ENCODE data around the gene DDX4. TPM values are rescaled to one million over a fixed set of nuclear protein-coding genes. Genes with fewer than 3 reads are reported as not detected.
"Not testable (repeated sequence)": the region's sequence is repeated elsewhere in the genome, so short reads cannot be mapped to it uniquely, and the experiment has no call there.

DDX4 gene
- polyA plus RNA-seq, 3 donors, result not detected

DNA sequence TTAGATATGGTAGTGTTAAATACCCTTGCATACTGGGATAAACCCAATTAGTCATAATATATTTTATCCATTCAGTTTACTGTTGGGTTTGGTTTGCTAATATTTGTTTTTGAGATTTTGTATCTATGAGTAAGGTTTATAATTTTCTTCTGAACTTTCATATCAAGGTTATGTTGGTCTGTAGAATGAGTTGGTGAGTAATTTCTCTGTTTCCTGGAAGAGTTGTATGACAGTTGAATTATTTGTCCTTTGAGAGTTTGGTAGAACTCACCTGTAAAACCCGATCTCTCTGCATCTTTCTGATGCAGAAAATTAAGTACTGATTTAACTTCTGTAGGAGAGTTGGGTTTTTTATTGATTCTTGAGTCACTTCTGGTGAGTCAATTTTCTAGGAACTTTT lies 20.4 kb downstream of the DDX4 start:
- Histone ChIP-seq H3K27ac (ENCODE audit: low read depth in 1 of 2, low read length in 2 of 2) (no peak overlapping the region), H3K4me2 (replicated peaks; ENCODE audit: extremely low read depth, low read length, poor library complexity, severe bottlenecking) (no peak overlapping the region), H3K4me1 (ENCODE audit: control insufficient read depth in 1 of 2, insufficient read depth in 2 of 2, low read length in 2 of 2) (no peaks in the 10 kb centered on the region), H3K36me3 (replicated peaks in 1 of 2; ENCODE audit: control insufficient read depth in 1 of 2, insufficient read depth in 2 of 2, low read length in 2 of 2) (no peaks in the 10 kb centered on the region), H4K20me1 (ENCODE audit: insufficient read depth, low read length) (no peaks in the 10 kb centered on the region), H3K4me3 (replicated peaks in 1 of 3; ENCODE audit: low read depth in 2 of 3, low read length in 3 of 3) (no peak overlapping the region), H3K79me2 (ENCODE audit: insufficient read depth, low read length) (no peaks in the 10 kb centered on the region), H3K9ac (ENCODE audit: insufficient read depth, low read length, poor library complexity, severe bottlenecking) (no peak overlapping the region), H3K27me3 (ENCODE audit: control insufficient read depth in 2 of 2, insufficient read depth in 2 of 2, low read length in 2 of 2) (peaks cover 0 to 2% of the 10 kb centered on the region in 2 donors), H2AFZ (ENCODE audit: insufficient read depth, low read depth, low read length, poor library complexity, severe bottlenecking) (no peak overlapping the region), H3K9me3 (replicated peaks in 1 of 2; ENCODE audit: control insufficient read depth in 1 of 2, insufficient read depth in 1 of 2, low read length in 2 of 2) (no peaks in the 10 kb centered on the region)
- no peak for DNase-seq
- Mint-ChIP-seq H3K4me3 (no peak overlapping the region), H3K36me3 (no peaks in the 10 kb centered on the region), H3K4me1 (no peaks in the 10 kb centered on the region), H3K27me3 (ENCODE audit: low read depth in 3 of 3) (peaks cover 0 to 3% (median 1%) of the 10 kb centered on the region in 3 donors), H3K27ac (peak overlapping the region in 1 of 7 donors; percentile 12), H3K9me3 (no peaks in the 10 kb centered on the region)
- no peak for TF ChIP-seq CTCF (IDR thresholded peaks at IDR 0.05)
- WGBS (ENCODE audit: insufficient coverage), result no CpG with 5 or more reads among the region's 1 CpG
- intact Hi-C loops (cut with micrococcal nuclease), result no loop called here

DNA sequence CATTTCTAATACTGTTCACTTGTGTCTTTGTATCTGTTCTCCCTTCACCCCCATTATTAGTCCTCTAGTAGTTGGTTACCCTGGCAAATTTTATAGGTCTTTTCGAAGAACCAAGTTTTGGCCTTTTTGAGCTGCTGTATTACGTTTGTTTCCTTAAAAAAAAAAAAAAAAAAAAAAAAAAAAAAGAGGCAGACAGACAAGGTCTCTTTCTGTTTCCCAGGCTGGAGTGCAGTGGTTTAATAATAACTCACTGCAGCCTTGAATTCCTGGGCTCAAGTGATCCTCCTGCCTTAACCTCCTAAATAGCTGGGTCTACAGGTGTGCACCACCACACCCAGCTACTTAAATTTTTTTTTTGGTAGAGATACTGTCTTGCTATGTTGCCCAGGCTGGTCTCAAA lies 20.9 kb downstream of the DDX4 start:
- Histone ChIP-seq H3K27ac (ENCODE audit: low read depth in 1 of 2, low read length in 2 of 2) (no peak overlapping the region), H3K9me3 (replicated peaks in 1 of 2; ENCODE audit: control insufficient read depth in 1 of 2, insufficient read depth in 1 of 2, low read length in 2 of 2) (no peaks in the 10 kb centered on the region), H3K4me3 (replicated peaks in 1 of 3; ENCODE audit: low read depth in 2 of 3, low read length in 3 of 3) (no peak overlapping the region), H4K20me1 (ENCODE audit: insufficient read depth, low read length) (no peaks in the 10 kb centered on the region), H3K27me3 (ENCODE audit: control insufficient read depth in 2 of 2, insufficient read depth in 2 of 2, low read length in 2 of 2) (peaks cover 0 to 2% of the 10 kb centered on the region in 2 donors), H2AFZ (ENCODE audit: insufficient read depth, low read depth, low read length, poor library complexity, severe bottlenecking) (no peak overlapping the region), H3K4me2 (replicated peaks; ENCODE audit: extremely low read depth, low read length, poor library complexity, severe bottlenecking) (no peak overlapping the region), H3K79me2 (ENCODE audit: insufficient read depth, low read length) (no peaks in the 10 kb centered on the region), H3K4me1 (ENCODE audit: control insufficient read depth in 1 of 2, insufficient read depth in 2 of 2, low read length in 2 of 2) (no peaks in the 10 kb centered on the region), H3K36me3 (replicated peaks in 1 of 2; ENCODE audit: control insufficient read depth in 1 of 2, insufficient read depth in 2 of 2, low read length in 2 of 2) (no peaks in the 10 kb centered on the region), H3K9ac (ENCODE audit: insufficient read depth, low read length, poor library complexity, severe bottlenecking) (no peak overlapping the region)
- 100% methylated on average over 1 of the region's 2 CpGs for WGBS (ENCODE audit: insufficient coverage)
- H3K4me1 Mint-ChIP-seq, result no peaks in the 10 kb centered on the region
- TF ChIP-seq CTCF (IDR thresholded peaks at IDR 0.05), result no peak
- no peak overlapping the region for H3K27ac Mint-ChIP-seq
- peaks cover 0 to 3% (median 1%) of the 10 kb centered on the region in 3 donors for H3K27me3 Mint-ChIP-seq (ENCODE audit: low read depth in 3 of 3)
- H3K36me3 Mint-ChIP-seq, result no peaks in the 10 kb centered on the region
- no peak overlapping the region for H3K4me3 Mint-ChIP-seq
- H3K9me3 Mint-ChIP-seq, result no peaks in the 10 kb centered on the region
- intact Hi-C loops (cut with micrococcal nuclease), result no loop called here
- no peak for DNase-seq

DNA sequence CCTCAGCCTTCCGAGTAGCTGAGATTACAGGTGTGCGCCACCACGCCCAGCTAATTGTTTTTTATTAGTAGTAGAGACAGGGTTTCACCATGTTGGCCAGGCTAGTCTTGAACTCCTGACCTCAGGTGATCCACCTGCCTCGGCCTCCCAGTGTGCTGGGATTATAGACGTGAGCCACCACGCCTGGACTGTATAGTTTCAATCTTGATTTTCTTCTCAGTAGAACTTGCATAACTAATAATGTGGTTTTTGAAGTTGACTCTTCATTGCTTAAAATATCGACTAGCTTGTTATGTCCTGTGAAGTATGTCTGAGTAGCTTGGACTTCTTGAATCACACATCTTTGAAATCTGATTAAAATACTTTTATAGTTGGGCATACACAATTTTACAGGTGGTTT lies 23.9 kb downstream of the DDX4 start:
- H3K27ac Mint-ChIP-seq; H3K4me2 ChIP-seq (replicated peaks; ENCODE audit: extremely low read depth, low read length, poor library complexity, severe bottlenecking); H3K9me3 Mint-ChIP-seq; H3K4me1 Mint-ChIP-seq; H3K4me1 ChIP-seq (ENCODE audit: control insufficient read depth in 1 of 2, insufficient read depth in 2 of 2, low read length in 2 of 2); H3K9me3 ChIP-seq (replicated peaks in 1 of 2; ENCODE audit: control insufficient read depth in 1 of 2, insufficient read depth in 1 of 2, low read length in 2 of 2); H3K4me3 Mint-ChIP-seq; H3K9ac ChIP-seq (ENCODE audit: insufficient read depth, low read length, poor library complexity, severe bottlenecking); H4K20me1 ChIP-seq (ENCODE audit: insufficient read depth, low read length); H3K27ac ChIP-seq (ENCODE audit: low read depth in 1 of 2, low read length in 2 of 2); H2AFZ ChIP-seq (ENCODE audit: insufficient read depth, low read depth, low read length, poor library complexity, severe bottlenecking); H3K27me3 Mint-ChIP-seq (ENCODE audit: low read depth in 3 of 3); H3K27me3 ChIP-seq (ENCODE audit: control insufficient read depth in 2 of 2, insufficient read depth in 2 of 2, low read length in 2 of 2); DNase-seq; H3K36me3 ChIP-seq (replicated peaks in 1 of 2; ENCODE audit: control insufficient read depth in 1 of 2, insufficient read depth in 2 of 2, low read length in 2 of 2); H3K36me3 Mint-ChIP-seq; intact Hi-C loops (cut with micrococcal nuclease); H3K79me2 ChIP-seq (ENCODE audit: insufficient read depth, low read length); H3K4me3 ChIP-seq (replicated peaks in 1 of 3; ENCODE audit: low read depth in 2 of 3, low read length in 3 of 3): not testable (repeated sequence)
- 100% methylated on average over 2 of the region's 7 CpGs for WGBS (ENCODE audit: insufficient coverage)
